C4-2B (cell line): ENCODE results near the gene CWF19L2.
"Not testable (repeated sequence)": the region's sequence is repeated elsewhere in the genome, so short reads cannot be mapped to it uniquely, and the experiment has no call there.

ENCODE experiments used
- H3K27ac ChIP-seq: fragments of 450-650 bp; 2 replicates; pipeline ENCODE4 v1.5.1; 2017
- ZFX ChIP-seq: fragments of 450-650 bp; IDR thresholded peaks from 2 replicates; pipeline ENCODE4 v1.6.1; 2017
- TF ChIP-seq, protein P1 (sequence below): fragments of 450-650 bp; conservative IDR thresholded peaks from 2 replicates; pipeline ENCODE4 v1.5.1; 2017; ENCODE audit warnings: mild to moderate bottlenecking

The CWF19L2 gene

DNA sequence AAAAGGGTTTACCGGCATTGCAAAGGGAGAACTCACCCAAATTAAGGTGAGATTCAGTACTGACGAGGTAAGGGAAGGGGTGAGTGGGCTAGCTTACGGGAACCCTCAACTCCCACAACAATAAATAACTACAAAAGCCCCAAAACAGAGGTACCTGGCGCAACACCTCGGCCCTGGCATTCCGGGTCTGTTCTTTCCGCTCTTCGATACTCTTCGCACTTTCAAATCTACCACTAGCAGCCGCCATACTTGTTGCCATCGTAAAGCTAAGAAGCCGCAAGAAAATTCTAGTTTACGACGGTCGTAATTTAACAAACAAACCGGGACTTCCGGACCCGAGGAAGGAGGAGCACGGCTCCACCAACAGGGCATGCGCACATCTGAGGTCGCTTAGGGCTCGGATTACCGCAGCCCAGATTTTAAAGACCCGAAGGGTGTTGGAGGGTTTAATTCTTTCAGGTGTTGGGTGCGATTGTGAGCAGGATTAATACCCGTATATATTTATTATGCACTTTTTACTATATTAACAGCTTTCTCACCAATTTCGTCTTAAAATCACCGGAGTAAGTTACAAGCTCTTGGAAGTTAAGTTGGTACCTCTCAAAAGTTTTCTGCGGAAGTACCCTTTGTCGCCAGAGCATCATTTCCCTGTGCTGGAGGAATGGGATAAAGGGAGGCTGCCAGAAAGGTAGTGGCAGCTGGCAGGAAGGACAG, at the start of gene CWF19L2:
Gene CWF19L2, minus strand, starts transcription at position 268 of the 714 bp plus-strand sequence. Its CDS starts 9 bp downstream, at position 259.
- peak within 1 kb of the TSS; percentile 46 for H3K27ac ChIP-seq
- TF ChIP-seq ZFX: no peak
- TF ChIP-seq, protein P1, sequence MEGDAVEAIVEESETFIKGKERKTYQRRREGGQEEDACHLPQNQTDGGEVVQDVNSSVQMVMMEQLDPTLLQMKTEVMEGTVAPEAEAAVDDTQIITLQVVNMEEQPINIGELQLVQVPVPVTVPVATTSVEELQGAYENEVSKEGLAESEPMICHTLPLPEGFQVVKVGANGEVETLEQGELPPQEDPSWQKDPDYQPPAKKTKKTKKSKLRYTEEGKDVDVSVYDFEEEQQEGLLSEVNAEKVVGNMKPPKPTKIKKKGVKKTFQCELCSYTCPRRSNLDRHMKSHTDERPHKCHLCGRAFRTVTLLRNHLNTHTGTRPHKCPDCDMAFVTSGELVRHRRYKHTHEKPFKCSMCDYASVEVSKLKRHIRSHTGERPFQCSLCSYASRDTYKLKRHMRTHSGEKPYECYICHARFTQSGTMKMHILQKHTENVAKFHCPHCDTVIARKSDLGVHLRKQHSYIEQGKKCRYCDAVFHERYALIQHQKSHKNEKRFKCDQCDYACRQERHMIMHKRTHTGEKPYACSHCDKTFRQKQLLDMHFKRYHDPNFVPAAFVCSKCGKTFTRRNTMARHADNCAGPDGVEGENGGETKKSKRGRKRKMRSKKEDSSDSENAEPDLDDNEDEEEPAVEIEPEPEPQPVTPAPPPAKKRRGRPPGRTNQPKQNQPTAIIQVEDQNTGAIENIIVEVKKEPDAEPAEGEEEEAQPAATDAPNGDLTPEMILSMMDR: no peak

DNA sequence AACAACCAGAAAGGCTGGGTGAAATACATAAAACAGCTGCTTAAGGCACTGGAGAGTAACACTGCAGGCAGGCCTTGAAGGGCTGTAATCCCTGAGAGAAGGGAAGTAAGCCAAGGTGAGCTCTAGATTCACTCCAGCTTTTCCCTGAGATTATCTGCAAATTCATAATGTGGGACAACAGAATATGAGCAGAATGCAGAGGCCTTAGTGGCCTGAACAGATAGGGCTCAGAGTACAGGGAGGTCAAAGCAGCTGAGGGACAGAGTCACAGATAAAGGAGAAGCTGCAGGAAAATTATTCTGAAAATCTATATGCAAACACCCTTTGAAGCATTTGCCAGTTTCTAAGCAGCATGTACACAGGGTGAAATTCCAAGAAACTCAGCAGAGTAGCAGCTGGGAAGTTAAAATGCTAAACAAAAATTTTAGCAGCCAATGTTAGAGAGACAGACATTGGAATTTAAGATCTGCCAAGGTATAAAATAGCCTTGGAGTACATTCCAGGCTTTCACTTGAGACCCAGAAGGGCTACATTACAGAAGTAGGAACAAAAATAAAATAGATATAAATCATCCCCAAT, 48.1 kb upstream of the CWF19L2 start:
- no peak overlapping the region for H3K27ac ChIP-seq
- TF ChIP-seq, protein P1: no peak
- no peak for TF ChIP-seq ZFX

DNA sequence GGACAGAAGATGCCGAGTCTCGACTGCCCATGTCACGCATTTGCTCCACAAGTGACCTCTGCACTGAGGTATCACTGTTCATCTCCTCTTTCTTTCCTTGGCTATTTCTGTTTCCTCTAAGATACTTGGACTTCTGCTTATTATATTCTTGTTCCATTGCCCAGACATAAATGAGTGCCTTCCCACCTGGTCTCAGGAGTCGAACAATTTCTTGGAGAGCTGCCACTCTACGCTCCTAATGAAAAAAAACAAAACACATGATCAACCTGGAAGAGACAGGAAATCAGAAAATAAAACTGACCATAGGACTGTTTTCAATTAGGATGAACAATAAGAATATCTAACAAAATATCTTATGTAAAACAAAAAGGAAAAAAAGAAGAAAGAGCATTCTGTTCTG, 47.4 kb upstream of the CWF19L2 start:
- TF ChIP-seq, protein P1: no peak
- TF ChIP-seq ZFX: no peak

DNA sequence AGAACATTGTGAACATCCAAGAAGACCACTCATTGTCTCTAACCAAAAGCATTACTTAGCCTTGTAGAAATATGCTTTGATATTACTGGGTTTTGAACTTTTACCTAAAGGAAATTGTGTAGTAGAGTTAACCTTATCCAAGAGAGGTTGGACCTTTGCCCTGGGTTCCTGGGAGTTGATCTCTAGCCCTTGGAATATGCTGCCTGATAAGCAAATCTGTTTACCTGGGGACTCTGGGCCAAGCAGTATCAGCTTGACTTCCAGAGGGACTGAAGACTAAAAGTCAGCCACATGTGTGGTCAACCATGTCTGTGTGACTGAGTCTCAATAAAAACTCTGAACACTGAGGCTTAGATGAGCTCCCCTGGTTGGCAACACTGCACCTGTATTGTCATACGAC, 44.1 kb upstream of the CWF19L2 start:
- no peak for TF ChIP-seq ZFX
- TF ChIP-seq, protein P1: no peak
- H3K27ac ChIP-seq: no peak overlapping the region

More for the DNA sequence above, 47.4 kb upstream of the CWF19L2 start:
- H3K27ac ChIP-seq: no peak overlapping the region

DNA sequence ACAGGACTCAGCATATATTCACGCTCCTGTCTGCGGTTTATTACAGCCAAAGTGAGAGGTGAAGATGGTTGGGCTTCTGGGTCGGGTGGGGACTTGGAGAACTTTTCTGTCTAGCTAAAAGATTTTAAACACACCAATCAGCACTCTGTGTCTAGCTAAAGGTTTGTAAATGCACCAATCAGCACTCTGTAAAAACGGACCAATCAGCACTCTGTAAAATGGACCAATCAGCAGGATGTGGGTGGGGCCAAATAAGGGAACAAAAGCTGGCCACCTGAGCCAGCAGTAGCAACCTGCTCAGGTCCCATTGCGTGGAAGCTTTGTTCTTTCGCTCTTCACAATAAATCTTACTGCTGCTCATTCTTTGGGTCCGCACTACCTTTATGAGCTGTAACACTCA, 39.7 kb upstream of the CWF19L2 start:
- H3K27ac ChIP-seq: not testable (repeated sequence)

DNA sequence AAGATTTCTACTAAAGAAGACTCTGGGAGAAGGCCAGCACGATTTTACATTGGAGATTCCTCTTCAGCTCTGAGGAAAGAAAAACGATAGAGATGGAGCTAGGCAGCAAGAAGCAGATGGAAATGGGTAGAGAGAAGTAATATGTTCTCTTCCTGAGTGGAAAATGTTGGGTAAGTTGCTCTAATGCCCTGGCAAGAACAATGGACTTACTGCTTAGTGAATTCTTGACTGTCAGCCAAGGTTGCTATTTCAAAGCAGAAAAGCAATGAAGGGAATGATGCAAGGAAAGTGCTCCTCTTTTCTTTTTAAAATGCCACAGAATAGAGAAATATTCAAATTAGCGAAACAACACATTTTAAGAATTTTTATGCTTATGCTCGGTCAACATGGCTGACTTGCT, 38.4 kb upstream of the CWF19L2 start:
- no peak overlapping the region for H3K27ac ChIP-seq
- no peak for TF ChIP-seq ZFX
- TF ChIP-seq, protein P1: no peak

DNA sequence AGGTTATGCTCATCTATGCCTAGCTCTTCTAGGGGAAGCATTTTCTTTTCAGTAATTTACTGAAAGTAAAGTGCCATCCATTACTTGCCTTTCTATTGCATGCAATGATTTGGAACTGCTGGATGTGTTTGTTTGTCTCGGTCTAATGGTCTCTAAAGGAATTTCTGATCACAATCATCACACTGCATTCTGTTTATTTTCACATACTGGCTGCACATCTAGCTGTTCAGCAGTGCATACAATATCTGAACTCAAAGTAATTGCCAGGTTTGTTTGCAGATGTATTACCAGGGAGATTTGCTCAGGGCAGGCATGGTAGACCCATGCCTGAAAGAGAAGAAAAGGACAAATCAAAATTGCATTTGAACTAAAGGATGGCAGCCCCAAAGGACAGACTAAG, 36.4 kb upstream of the CWF19L2 start:
- no peak overlapping the region for H3K27ac ChIP-seq
- TF ChIP-seq ZFX: no peak
- TF ChIP-seq, protein P1: no peak

DNA sequence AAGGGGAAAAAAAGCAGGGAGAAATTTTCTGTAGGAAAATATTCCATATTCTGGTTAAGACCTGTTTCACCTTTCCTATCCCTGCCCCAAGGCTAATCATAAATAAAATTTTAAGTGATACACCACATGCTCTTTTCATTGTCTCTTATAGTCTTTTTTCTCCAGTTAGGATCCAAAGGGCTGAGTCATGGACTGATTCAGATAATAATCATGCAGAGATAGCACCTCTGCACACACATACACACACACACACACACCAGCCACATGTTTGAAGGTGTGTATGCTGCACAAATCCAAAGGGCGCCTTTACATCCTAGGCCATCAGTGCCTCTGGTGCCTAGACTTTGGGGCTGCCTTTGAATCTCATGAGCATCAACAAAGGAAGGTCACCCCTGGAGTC, 35.5 kb upstream of the CWF19L2 start:
- TF ChIP-seq ZFX: no peak
- TF ChIP-seq, protein P1: no peak
- H3K27ac ChIP-seq: no peak overlapping the region
